ENCODE data around the gene ADGRA1.

Gene ADGRA1

DNA sequence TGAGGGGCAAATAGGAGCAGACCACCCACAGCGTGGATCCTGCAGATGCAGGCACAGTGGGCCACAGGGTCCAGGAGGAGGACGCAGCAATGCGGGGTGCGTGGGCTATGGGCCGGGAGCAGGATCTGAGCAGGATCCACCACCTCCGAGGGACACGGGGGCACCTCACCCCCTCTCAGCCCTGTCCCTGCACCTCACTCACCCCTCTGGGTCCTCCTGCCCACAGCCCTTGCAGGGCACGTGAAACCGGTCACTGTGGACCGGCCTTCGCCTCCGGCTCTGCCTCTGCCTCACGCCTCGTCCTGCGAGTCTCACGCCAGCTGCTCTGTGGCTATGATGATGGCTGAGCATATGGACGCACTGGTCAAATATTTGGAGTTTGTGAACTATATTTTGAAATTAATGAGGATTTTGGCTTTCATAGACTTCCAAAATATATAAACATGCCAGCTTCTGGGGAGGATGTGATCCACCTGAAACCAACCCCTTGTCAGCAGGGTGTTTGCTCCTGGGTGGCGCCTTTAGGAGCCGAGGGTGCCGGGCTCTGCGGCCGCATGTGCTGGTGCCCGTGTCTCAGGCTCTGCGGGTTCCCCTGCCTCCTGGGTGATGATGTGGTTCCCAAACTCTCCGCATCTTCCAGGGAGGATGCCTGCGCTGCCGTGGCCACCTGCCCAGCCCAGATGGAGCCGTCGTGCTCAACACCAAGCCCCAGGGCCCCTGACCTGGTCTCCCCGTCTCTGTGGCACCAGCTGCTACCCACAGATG lies 11.3 kb upstream of the ADGRA1 start:
- no peak for DNase-seq (ENCODE audit: low read depth in 2 of 2)

DNA sequence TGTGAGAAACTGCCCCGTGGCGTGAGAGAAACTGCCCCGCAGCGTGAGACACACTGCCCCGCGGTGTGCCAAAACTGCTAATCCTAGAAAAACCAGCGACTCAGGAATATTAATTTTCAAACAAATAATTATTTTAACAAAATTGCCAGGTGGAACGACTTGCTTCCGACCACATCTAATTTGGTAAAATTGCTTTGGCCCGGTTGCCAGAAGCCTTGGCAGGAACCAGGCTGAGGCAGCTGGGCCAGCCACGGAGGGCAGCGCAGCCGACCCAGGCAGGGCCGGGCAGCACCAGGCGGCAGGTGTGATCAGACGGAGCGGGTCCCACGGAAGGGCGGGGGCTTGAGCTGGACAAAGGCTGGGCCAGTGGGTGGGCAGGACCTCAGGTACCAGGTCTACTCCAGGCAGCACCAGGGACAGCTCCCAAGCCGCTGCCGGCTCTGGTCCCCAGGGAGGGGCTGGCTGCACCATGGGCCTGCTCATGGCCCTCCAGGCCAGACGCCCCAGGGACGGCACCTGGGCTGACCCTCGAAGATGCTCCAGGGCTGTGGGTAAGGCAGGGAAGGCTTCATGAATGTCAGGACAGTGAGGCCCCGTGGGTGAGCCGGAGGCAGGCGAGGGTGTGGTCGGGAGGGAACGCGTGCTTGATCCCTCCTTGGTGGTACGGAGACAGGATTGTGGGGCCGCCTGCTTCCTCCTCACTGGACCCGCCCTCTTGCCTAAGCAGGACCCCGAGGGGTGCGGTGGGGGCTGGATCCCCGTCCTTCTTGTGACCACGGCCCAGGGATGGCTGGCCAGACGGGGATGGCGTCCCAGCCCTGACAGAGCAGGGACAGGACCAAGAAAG lies 7.7 kb upstream of the ADGRA1 start:
- DNase-seq (ENCODE audit: low read depth in 2 of 2), result no peak

DNA sequence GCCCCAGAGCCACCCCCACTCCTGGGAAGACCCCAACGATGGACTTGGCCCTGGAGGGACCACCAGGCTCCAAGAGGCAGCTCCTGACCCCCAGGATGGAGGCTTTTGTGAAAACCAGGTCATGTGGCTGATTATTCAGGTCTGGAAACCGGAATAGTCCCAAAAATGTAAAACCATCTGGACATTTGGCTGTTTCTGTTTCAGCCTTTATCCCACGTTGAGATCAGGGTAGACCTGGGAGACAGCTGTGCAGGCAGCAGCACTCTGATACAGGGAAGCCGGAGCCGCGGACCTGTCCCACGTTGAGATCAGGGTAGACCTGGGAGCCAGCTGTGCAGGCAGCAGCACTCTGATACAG lies 7.1 kb upstream of the ADGRA1 start:
- no peak for DNase-seq (ENCODE audit: low read depth in 2 of 2)

DNA sequence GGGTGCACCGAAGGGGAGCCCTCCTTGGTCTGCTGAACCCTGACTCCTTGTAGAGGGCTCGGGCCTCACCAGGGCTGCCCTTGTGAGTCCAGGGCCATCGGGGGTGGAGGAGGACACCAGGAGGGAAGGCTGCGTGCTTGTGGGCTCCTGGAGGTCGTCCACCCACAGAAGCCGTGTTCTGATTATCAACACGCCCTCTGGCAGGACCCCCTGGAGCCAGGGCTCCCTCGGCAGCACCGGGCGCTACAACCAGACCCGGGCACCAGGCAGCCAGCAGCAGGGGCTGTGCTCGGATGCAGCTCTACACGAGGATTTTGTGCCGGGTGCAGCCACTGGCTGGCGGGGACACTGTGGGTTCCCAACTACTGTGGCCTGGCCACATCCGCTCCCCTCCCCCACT lies 6.1 kb upstream of the ADGRA1 start:
- no peak for DNase-seq (ENCODE audit: low read depth in 2 of 2)

DNA sequence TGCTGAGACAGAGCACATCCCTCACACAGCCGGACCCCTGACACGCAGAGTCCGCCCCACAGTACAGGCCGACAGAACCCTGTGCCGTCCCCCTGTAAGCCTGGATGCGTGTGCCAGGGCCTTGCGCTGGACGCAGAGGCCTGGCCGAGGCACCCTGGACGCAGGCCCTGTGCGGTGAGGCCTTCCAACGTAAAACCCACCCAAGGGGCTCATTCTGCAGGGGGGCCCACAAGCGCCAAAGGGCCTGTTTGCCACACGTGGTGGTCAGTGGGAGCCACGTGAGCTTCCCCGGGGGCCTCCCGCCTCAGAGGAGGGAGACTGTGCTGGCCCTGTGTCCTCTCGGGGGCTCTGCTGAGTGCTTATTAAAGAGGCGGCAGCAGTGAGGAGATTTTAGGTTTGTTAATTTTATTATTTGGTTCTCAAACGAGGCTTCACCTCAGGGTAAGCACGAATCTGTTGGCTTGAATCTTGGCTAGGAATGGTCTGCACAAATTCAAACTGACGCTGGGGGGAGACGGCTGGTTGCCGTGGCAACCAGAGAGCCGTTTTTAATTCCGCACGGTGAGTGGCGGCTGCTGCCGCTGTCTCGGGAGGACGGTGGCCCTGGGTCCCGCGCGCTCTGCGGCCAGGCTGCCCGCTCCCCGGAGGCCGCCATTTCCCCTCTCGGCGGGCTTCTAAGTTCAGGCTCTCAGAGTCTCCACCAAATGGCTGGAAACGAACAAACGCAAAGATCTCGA lies 4.9 kb upstream of the ADGRA1 start:
- no peak for DNase-seq (ENCODE audit: low read depth in 2 of 2)

DNA sequence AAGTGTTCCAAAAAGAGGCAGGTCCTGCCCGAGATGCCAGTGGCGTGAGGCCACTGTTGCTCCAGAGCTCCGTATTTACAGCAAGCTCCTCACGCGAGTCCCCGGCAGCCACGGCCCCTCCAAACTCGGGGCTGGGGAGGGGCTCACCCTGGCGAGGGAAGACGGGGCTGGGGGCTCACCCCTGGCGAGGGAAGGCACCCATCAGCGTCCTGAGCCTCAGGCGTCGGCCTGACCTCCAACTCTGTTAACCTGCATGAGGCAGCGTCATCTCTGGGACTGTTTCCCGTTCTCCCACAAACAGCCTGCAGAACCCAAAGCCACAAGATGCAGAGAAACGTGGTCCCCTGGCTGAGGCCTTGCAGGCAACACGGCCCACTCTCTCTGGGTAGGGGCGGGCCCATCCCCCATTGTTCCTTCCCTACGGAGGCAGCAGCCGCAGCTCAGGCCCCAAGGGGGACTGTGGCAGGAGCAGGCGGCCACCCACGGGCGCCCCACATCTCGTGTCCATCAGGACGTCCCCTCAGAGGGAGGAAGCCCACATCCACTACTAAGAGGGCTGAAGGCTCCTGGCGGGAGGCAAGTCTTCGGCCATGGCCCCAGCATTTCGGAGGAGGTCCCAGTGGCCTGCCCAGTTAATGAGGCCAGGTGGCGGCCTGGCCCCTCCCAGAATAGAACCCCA lies 4.2 kb upstream of the ADGRA1 start:
- no peak for DNase-seq (ENCODE audit: low read depth in 2 of 2)

DNA sequence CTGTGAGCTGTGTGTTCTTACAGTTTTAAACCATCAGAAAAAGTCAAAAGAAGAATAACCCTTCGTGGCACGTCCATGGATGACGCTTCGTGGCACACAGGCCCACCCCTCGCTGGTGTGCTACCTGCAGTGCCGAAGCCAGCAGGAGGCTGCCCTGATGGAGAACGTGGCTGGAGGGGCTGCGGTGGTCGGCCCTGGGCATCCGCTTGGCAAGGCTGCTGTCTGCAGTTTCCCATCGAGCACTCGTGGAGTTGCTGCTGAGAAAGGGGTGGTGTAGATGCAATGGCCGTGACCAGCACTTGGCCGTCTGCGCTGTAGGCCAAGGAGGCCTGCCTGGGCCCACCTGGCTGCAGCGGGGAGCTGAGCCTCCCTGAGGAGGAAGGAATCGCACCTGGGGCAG lies 3.2 kb upstream of the ADGRA1 start:
- DNase-seq (ENCODE audit: low read depth in 2 of 2), result no peak

DNA sequence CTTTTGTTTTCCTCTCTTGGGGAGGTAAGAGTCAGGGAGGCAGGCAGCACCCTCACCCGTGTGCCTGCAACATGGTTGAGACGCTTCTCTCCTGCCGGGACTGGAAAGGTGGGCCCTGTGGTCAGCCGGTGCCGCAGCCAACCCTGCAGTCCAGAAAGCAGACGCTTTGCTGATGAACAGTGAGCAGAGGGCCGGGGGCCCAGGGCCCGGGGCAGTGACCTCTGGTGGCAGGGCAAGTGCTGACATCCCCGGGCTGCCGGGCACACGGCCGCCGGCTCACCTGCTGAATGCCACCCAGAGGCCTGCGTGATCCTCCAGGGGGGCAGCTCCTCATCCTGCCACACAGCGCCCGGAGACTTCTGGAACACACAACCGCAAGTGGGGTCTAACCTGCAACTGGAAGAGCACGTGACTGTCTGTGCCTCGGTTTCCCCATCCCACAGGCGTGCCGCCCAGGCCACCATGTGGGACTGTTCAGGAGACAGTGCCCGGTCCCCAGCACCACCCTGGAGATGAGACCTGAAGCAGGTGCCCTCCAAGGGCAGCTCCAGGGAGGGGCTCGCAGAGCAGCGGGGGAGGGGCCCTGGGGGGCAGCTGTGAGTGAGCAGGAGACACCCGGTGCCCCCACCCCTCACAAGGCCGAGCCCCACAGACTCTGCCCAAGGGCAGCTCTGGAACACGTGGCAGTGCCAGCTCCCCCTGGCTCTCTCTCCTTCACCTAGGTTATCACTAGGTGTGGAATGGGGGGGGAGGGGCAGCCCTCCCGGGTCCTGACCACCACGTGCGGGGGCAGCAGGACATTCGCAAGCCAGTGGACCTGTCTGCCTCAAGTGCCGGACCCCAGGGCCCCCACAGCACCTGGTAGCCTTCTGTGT lies 2.2 kb upstream of the ADGRA1 start:
- no peak for DNase-seq (ENCODE audit: low read depth in 2 of 2)

DNA sequence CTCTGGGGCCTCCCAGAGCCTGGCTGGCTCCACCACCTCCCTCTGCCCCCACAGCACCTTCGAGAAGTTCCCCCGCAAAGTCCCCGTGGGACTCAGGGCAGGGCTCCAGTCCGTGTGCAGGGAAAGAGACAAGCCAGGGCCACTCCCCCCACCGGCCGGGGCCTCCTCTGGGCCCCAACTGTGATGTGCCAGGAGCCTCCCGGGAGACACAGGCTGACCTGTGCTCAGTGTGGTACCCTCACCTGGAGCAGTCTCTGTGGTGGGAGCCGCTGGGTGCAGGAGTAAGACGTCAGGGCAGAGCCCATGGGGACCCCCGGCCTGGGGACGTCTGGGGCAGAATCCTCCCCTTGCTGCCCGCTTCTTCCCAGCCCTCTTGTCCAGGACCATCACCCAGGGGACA lies 1.5 kb upstream of the ADGRA1 start:
- DNase-seq (ENCODE audit: low read depth in 2 of 2), result no peak

DNA sequence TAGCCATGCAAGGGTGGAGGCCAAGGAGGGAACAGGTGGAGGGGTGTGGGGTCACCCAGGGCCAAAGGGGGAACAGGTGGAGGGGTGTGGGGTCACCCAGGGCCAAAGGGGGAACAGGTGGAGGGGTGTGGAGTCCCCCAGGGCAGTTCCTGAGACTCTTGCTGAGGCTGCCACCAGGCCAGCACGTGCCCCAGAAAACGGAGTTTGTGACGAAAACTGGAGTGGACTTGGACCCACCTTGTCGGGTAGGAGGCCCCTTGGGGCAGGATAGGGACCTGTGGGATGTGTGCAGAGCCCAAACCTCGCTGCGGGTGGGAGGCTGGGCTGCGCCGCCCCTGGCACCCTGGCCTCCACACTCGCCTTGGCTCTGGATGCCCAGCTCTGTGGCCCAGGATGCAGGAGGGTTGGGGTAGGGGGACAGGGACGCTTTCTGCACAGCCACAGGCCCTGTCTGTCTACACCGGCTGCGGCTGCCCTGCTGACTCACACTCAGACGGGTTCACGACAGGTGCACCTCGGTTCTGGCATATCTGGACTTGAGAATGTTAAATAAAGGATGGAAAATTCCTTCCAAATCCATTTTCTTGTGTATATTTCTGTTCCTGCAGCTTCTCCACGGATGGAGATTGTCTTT lies 562 bp upstream of the ADGRA1 start:
- DNase-seq (ENCODE audit: low read depth in 2 of 2), result no peak

DNA sequence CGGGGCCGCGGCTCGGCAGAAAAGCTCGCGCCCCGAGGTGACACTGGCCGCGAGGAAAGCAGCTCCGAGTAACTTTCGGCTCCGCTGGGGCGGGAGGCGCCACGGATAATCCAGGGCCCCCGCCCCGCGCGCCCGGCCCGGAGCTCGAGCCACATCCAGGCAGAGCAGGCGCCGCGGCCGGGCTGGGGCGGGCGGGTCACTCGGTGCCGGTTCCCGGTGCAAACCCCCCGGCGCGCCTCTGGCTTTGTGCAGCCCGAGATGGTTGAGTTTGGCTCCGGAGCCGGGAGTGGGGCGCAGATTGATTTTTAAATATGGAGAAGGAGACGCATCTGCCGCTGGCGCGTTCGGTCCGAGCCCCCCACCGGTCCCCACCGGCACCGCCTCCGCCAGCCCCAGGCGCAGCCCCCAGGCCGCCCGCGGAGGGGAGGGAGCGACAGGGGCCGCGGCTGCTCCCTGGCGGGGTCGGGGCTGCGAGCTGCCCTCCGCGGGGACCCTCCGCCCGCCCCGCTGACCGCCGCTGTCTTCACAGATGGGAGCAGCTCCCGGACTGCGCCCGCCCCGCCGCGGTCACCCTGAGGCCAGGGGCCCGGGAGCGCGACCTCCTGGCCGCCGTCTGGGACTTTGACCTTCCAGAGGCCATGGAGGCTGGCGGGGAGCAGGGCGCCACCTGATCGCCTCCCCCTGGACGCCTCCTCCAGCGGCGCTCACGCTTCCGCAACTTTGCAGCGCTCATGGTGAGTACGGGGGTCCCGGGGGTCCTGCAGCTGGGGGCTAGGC lies 643 bp downstream of the ADGRA1 start:
- no peak for DNase-seq (ENCODE audit: low read depth in 2 of 2)

DNA sequence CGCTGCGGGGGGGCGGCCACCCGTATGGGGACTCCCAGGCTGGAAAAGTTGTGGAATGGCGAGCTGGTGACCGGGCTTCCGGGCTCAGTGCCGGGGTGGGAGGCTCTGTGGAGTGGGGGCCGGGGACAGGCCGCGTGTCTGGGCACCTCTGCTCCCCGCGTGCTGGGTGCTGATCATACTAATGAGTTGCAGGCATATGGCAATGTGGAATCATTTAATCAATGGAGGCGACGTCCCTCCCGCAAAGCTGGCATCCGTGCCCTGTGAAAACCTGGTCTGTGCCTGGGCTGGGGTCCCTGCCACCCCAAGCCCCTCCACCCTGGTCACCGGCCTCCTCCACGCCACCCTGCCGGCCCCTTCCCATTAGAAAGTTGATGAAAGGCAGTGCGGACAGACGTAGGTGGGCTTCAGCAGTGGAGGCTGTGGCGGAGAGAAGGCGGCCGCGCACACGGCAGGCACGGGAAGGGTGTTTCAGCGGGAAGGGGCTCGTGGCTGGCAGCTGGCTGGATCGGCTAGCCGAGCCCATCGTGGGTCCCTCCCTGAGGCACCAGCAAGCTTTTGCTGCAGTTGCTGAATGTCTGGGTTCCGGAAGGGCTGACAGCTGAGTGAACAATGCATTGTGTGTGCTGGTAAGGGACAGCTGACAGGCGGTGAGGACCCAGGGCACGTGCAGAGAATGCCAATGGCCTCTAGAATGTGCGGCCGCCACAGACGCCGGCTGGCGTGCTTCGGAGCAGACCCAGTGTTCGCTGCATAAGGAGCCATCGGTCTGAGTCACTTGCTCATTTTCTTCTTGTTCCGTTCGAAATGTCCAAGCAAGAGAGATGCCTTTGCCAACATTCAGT lies 1.5 kb downstream of the ADGRA1 start:
- no peak for DNase-seq (ENCODE audit: low read depth in 2 of 2)

DNA sequence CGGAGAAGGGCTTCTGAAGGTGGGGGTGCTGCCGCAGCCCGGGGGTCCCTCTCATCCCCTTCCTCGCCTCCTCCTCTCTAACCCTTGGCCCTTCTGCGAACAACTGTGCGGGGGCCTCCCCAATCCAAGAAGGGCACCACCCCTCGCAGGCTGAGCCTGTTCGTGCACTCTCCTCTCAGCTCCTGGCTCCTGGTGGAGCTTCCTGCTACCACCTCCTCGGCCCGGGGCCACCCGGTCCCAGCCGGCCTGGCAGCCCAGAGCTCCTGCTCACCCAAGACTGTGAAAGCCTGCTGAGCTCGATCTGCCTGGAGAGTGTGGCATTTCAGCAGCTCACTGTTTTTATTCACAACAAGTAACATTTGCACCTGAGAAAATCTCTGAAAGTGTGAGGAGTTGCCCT lies 2.4 kb downstream of the ADGRA1 start:
- no peak for DNase-seq (ENCODE audit: low read depth in 2 of 2)

DNA sequence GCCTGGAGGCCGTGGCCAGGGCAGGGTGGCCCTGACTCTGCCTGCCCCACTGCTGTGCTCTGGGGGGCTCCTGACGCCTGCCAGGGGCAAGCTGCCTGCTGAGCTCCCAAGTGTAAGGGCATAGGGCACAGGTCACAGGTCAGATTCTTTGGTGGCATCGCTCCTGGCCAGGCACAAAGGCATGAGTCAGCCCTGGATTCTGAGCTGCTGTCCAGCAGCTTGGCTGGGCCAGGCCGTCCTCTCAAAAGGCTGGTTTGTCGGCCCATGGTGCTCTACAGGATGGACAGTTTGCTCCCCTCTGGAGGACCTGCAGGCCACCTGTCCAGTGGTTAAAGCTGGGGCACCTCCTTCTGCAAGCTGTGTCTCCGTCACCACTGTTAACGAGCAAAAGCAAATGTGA lies 2.9 kb downstream of the ADGRA1 start:
- no peak for DNase-seq (ENCODE audit: low read depth in 2 of 2)

DNA sequence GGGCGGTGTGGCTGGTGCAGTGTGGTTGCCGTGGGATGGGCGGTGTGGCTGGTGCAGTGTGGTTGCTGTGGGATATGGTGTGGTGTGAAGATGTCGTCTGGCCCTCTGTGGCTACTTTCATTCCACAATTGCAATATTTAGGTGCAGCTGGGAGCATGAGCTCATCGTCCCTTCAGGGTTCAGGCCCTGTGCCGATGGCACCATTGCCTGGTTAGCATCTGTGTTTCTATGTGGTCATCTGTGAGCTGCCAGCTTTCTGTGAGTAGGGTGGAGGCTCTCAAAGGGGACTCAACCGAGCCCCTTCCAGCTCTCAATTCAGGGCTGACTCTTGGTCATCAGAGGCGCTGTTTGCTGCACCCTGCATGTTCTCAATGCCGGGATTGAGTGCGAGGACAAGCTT lies 3.6 kb downstream of the ADGRA1 start:
- DNase-seq (ENCODE audit: low read depth in 2 of 2), result no peak

DNA sequence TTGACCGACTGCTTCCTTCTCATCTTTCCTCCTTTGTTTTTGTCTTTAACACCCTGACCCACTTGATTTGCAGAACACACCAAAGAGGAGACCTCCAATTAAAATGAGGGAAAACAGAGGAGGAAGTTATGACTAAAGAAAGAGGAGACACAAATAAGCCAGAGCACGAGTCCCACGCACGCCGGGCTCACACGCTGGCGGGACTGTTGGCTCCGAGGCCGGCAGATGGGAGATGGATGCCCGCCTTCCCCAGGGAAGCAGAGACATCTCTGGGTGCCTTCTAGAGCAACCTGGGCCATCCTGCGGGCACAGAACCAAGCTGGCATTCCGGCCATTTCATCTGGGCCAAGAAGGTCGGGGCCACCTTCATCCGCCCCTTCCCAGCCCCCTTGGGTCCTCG lies 5.6 kb downstream of the ADGRA1 start:
- DNase-seq (ENCODE audit: low read depth in 2 of 2), result no peak

DNA sequence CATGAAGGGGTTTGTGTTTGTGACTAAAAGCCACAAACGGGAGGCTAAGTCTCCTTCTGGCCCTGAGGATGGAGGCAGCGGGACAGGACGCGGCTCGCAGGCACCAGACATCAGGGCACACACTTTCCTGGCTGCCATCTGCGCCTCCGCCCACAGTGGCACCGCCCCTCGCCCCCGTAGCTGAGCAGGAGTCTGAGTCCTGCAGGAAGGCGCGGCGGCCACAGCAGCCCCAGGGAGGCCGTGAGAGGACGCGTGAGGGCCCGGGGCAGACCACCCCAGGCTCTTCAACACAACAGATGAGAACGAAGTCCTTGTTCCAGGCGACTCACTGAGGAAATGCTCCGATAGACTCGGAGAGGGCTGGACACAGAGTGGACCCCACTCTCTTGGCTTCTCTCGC lies 6.6 kb downstream of the ADGRA1 start:
- DNase-seq (ENCODE audit: low read depth in 2 of 2), result no peak

DNA sequence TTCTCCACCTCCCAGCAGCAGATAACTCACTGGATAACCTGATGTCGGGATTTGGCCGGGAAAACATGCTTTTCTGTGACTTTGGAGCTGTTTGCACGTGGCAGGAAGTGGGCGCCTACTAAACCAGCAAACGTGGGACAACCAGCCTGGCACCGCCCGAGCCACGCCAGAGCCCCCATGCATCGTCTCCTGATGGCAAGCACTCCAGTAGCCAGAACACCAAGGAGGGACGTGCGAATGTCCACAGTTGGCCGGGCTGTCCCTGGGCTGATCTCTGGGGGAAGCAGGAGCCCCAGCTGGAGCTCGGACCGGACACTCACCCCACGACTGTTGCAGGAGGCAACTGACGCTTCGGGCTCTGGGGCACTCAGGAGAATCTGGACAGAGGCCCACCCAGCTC lies 7.1 kb downstream of the ADGRA1 start:
- DNase-seq (ENCODE audit: low read depth in 2 of 2), result no peak

DNA sequence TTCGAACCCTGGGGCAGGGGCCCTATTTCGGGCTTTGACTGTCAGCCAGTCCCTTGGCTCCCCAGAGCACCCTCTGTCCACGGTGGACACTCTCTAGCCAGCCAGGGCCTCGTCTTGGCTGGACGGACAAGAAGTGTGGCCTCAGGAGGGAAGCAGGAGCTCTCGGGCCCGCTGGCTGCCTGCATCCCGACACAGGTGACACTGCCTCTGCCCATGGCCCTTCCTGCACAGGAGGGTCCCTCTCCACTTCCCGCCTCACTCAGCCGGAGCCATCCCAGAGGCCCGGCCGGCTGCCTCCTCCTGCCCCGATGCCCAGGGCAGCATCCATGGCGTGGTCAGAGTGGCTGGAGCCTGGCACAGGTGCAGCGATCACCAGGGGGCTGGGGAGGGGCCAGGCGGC lies 7.9 kb downstream of the ADGRA1 start:
- no peak for DNase-seq (ENCODE audit: low read depth in 2 of 2)

Measured in activated CD8-positive, alpha-beta memory T cell treated with anti-CD3 and anti-CD28 coated beads for 4 hours (primary cell).